OCI-LY3 (cell line): ENCODE measurements around the gene MEOX1.

ENCODE experiments used
- EZH2phosphoT487 ChIP-seq: fragments of 200-600 bp; shearing (Covaris generic); IDR thresholded peaks from 2 replicates; pipeline ENCODE4 v1.6.1; 2018; ENCODE audit warnings: antibody characterized with exemption, mixed run types, low read depth
- TF ChIP-seq, protein P1 (sequence below): fragments of 200-600, 300-600 bp; sonication (generic); IDR thresholded peaks from 2 replicates; pipeline ENCODE4 v1.5.1; 2014; ENCODE audit warnings: antibody characterized with exemption, low read length, low read depth

DNA sequence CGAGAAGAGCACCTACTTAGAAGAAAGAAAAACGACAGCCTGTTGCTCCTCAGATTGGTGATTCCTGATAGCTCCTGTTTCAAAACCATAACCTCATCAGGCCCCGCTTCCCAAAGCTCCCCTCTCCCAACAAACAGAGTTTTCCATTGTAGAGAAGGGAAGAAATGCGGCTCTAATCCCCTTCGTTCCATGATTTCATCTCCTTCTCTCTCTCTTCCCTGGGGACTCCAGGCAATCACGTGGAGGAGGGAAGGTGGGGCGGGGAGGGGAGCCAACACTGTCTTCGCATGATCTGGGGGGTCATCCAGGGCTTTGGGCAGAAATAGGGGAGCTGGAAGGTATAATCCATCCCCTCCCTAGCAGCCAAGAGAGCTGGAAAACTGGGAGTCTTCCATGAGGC, 43.4 kb downstream of the MEOX1 start:
- TF ChIP-seq, protein P1, sequence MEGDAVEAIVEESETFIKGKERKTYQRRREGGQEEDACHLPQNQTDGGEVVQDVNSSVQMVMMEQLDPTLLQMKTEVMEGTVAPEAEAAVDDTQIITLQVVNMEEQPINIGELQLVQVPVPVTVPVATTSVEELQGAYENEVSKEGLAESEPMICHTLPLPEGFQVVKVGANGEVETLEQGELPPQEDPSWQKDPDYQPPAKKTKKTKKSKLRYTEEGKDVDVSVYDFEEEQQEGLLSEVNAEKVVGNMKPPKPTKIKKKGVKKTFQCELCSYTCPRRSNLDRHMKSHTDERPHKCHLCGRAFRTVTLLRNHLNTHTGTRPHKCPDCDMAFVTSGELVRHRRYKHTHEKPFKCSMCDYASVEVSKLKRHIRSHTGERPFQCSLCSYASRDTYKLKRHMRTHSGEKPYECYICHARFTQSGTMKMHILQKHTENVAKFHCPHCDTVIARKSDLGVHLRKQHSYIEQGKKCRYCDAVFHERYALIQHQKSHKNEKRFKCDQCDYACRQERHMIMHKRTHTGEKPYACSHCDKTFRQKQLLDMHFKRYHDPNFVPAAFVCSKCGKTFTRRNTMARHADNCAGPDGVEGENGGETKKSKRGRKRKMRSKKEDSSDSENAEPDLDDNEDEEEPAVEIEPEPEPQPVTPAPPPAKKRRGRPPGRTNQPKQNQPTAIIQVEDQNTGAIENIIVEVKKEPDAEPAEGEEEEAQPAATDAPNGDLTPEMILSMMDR = no peak
- TF ChIP-seq EZH2phosphoT487 = no peak
